Neural progenitor cell (in vitro differentiated cells): Measurements from ENCODE around the gene LY6G6F. TPM values are rescaled to one million over a fixed set of nuclear protein-coding genes. Genes with fewer than 3 reads are reported as not detected.

Experiments
- DNase-seq: peaks from one replicate; pipeline ENCODE4 v3.0.0-alpha.2; 2016; ENCODE audit warnings: low spot score
- H2AFZ ChIP-seq: fragments of 200-600 bp; sonication (generic); replicated peaks from 2 replicates; pipeline ENCODE4 v1.6.1; 2016; ENCODE audit warnings: antibody characterized with exemption
- H3F3A ChIP-seq: fragments of 200-600 bp; sonication (generic); 2 replicates; pipeline ENCODE4 v1.6.1; 2016; ENCODE audit warnings: antibody characterized with exemption, low read depth
- H3K27ac ChIP-seq: fragments of 200-600 bp; sonication (generic); 2 replicates; pipeline ENCODE4 v1.5.1; 2016; ENCODE audit warnings: mild to moderate bottlenecking
- H3K27me3 ChIP-seq: fragments of 200-600 bp; sonication (generic); 2 replicates; pipeline ENCODE4 v1.6.1; 2016; ENCODE audit warnings: mild to moderate bottlenecking, moderate library complexity
- H3K36me3 ChIP-seq: fragments of 200-600 bp; sonication (generic); 2 replicates; pipeline ENCODE4 v1.5.1; 2016
- H3K4me1 ChIP-seq: fragments of 200-600 bp; sonication (generic); 2 replicates; pipeline ENCODE4 v1.6.1; 2016; ENCODE audit warnings: mixed run types
- H3K4me2 ChIP-seq: fragments of 200-600 bp; sonication (generic); 2 replicates; pipeline ENCODE4 v1.6.1; 2016
- H3K4me3 ChIP-seq: fragments of 200-600 bp; sonication (generic); 2 replicates; pipeline ENCODE4 v1.5.1; 2016
- H3K79me2 ChIP-seq: fragments of 200-600 bp; sonication (generic); 2 replicates; pipeline ENCODE4 v1.6.1; 2016; ENCODE audit warnings: low read depth
- H3K9ac ChIP-seq: fragments of 200-600 bp; sonication (generic); 2 replicates; pipeline ENCODE4 v1.6.1; 2016
- H3K9me3 ChIP-seq: fragments of 200-600 bp; sonication (generic); 2 replicates; pipeline ENCODE4 v1.5.1; 2016; ENCODE audit warnings: low read depth
- H4K20me1 ChIP-seq: fragments of 200-600 bp; sonication (generic); 2 replicates; pipeline ENCODE4 v1.6.1; 2016; ENCODE audit warnings: low read depth
- H3K27ac Mint-ChIP-seq: 3 replicates; pipeline ENCODE4 v1.8.0; 2021; ENCODE audit warnings: mixed read lengths
- H3K27me3 Mint-ChIP-seq: 2 replicates; pipeline ENCODE4 v1.8.0; 2022; ENCODE audit warnings: low read depth, mild to moderate bottlenecking, inconsistent platforms, moderate library complexity, mixed read lengths; ENCODE audit not compliant: insufficient read depth
- H3K36me3 Mint-ChIP-seq: 3 replicates; pipeline ENCODE4 v1.8.0; 2021; ENCODE audit warnings: mixed read lengths
- H3K4me1 Mint-ChIP-seq: 3 replicates; pipeline ENCODE4 v1.8.0; 2021; ENCODE audit warnings: mixed read lengths
- H3K4me3 Mint-ChIP-seq: 3 replicates; pipeline ENCODE4 v1.8.0; 2021; ENCODE audit warnings: mild to moderate bottlenecking, moderate library complexity, mixed read lengths
- H3K9me3 Mint-ChIP-seq: 3 replicates; pipeline ENCODE4 v1.8.0; 2020; ENCODE audit warnings: mixed read lengths
- CTCF ChIP-seq: fragments of 200-600 bp; sonication (generic); IDR thresholded peaks from 2 replicates; pipeline ENCODE4 v1.5.1; 2017; ENCODE audit warnings: antibody characterized with exemption, mild to moderate bottlenecking
- EZH2 ChIP-seq: fragments of 200-600 bp; sonication (generic); IDR thresholded peaks from 2 replicates; pipeline ENCODE4 v1.6.1; 2017; ENCODE audit warnings: antibody characterized with exemption, mild to moderate bottlenecking, moderate library complexity
- EZH2phosphoT487 ChIP-seq: fragments of 200-600 bp; sonication (generic); IDR thresholded peaks from 2 replicates; pipeline ENCODE4 v1.6.1; 2017; ENCODE audit warnings: antibody characterized with exemption
- total RNA-seq: library from RNA; depleted of rRNA; stranded (reverse); fragments of >200 nt; gene quantifications from 2 replicates; pipeline ENCODE4 v1.2.3, GENCODE V29; 2015; ENCODE audit warnings: low replicate concordance

Gene LY6G6F
- total RNA-seq, 1 donor from 2014 or later = not detected

DNA sequence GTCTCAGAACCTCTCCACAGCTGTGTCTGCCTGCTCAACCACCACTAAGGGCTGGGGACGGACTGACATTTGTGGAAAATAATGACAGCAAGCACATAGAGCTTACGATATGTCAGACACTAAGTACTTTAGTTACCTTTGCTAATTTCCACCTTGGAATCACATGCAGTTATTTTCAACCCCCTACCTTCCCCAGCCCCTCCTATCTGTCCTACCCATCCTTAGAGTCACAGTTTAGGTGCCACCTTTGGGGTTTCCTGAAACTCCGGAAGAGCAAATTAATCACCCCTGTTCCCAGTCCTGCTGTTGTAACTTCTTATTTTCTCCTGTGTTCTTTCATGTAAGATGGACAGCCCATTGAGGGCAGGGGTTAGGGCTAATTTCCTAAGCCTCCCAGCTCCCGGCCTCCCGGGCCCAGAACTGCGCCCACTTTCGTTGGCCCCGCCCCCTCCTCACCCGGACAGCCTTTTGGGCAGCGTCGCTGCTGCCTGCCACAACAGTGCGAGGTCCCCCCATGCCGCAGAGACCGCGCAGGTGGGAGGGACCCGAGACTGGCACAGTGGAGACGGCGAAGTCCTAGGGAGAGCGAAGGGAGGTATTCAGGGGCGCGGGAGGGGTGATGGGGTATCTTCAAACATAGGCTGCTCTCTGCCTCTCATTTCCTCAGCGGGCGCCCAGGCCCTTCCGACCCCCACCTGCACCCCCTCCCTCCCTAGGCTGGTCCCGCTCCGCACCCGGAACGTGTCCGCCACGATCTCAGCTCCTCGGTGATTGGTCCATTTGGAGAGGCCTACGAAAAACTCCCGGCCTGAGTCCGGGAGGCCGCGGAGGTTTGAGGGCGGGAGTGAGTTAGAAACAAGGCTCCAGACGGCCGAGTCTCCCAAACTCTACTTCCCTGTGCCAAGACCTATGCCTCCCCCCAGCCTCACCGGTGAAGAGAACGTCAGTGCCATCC is 21.3 kb downstream of the LY6G6F start:
- DNase-seq = no peak
- Histone ChIP-seq H3K27ac (no peak overlapping the region), H4K20me1 (peaks cover 24% of the 10 kb centered on the region), H3K9me3 (no peaks in the 10 kb centered on the region), H3K9ac (no peak overlapping the region), H3K27me3 (no peaks in the 10 kb centered on the region), H3K4me2 (peak overlapping the region; percentile 86), H3K4me3 (peak overlapping the region; percentile 99), H3K36me3 (peaks cover 5% of the 10 kb centered on the region), H2AFZ (no peak overlapping the region), H3K4me1 (peaks cover 7% of the 10 kb centered on the region), H3F3A (peaks cover 57% of the 10 kb centered on the region), H3K79me2 (peaks cover 19% of the 10 kb centered on the region)
- no peaks in the 10 kb centered on the region for H3K9me3 Mint-ChIP-seq
- peaks cover 46% of the 10 kb centered on the region for H3K36me3 Mint-ChIP-seq
- no peak for TF ChIP-seq EZH2
- TF ChIP-seq CTCF = no peak
- no peak for TF ChIP-seq EZH2phosphoT487
- H3K27me3 Mint-ChIP-seq = peaks cover 10% of the 10 kb centered on the region
- H3K27ac Mint-ChIP-seq = peak overlapping the region; percentile 57
- H3K4me3 Mint-ChIP-seq = peak overlapping the region; percentile 99
- peaks cover 39% of the 10 kb centered on the region for H3K4me1 Mint-ChIP-seq

GRCh38 chr6:31728767-31729514 is 22.3 kb downstream of the LY6G6F start, which contains the start of gene DDAH2:
DDAH2 (minus strand) TSS chr6:31729299; CDS start chr6:31729161, 138 bp downstream.
- peaks cover 28% of the 10 kb centered on the region for H4K20me1 ChIP-seq
- Mint-ChIP-seq H3K4me1 (peaks cover 49% of the 10 kb centered on the region), H3K27me3 (peaks cover 8% of the 10 kb centered on the region), H3K4me3 (peak within 1 kb of the TSS; percentile 99), H3K36me3 (peaks cover 55% of the 10 kb centered on the region), H3K27ac (peak within 1 kb of the TSS; percentile 95), H3K9me3 (no peaks in the 10 kb centered on the region)
- H3K79me2 ChIP-seq = peaks cover 23% of the 10 kb centered on the region
- TF ChIP-seq EZH2 (no peak), CTCF (no peak), EZH2phosphoT487 (no peak)
- peak within 1 kb of the TSS; percentile 59 for H3K27ac ChIP-seq
- H3K4me2 ChIP-seq = peak within 1 kb of the TSS; percentile 86
- DNase-seq = no peak
- peak within 1 kb of the TSS; percentile 99 for H3K4me3 ChIP-seq
- H3K36me3 ChIP-seq = peaks cover 5% of the 10 kb centered on the region
- peak within 1 kb of the TSS; percentile 70 for H2AFZ ChIP-seq
- peak within 1 kb of the TSS; percentile 64 for H3K9ac ChIP-seq
- H3K4me1 ChIP-seq = peaks cover 7% of the 10 kb centered on the region
- H3K27me3 ChIP-seq = no peaks in the 10 kb centered on the region
- peaks cover 66% of the 10 kb centered on the region for H3F3A ChIP-seq
- no peaks in the 10 kb centered on the region for H3K9me3 ChIP-seq

- H3K36me3 ChIP-seq = peaks cover 5% of the 10 kb centered on the region
- H3K4me2 ChIP-seq = peak overlapping the region; percentile 86
- peak overlapping the region; percentile 99 for H3K4me3 ChIP-seq
- Mint-ChIP-seq H3K4me3 (peak overlapping the region; percentile 99), H3K27me3 (peaks cover 8% of the 10 kb centered on the region), H3K27ac (peak overlapping the region; percentile 95), H3K36me3 (peaks cover 50% of the 10 kb centered on the region), H3K9me3 (no peaks in the 10 kb centered on the region), H3K4me1 (peaks cover 49% of the 10 kb centered on the region)
- peaks cover 29% of the 10 kb centered on the region for H3K79me2 ChIP-seq
- H3K9ac ChIP-seq = peak overlapping the region; percentile 48
- H2AFZ ChIP-seq = peak overlapping the region; percentile 70
- DNase-seq = peak; percentile 97
- peaks cover 11% of the 10 kb centered on the region for H3K4me1 ChIP-seq
- TF ChIP-seq CTCF (peak; percentile 88), EZH2 (no peak), EZH2phosphoT487 (no peak)
- H3K9me3 ChIP-seq = no peaks in the 10 kb centered on the region
- peaks cover 34% of the 10 kb centered on the region for H4K20me1 ChIP-seq
- peaks cover 61% of the 10 kb centered on the region for H3F3A ChIP-seq
- no peaks in the 10 kb centered on the region for H3K27me3 ChIP-seq
- H3K27ac ChIP-seq = peak overlapping the region; percentile 59
These were observed 22.9 kb downstream of the LY6G6F start for GRCh38 chr6:31729515-31729978.
